Keratinocyte (primary cell): ENCODE measurements around the gene DVL1. TPM values are rescaled to one million over a fixed set of nuclear protein-coding genes. Genes with fewer than 3 reads are reported as not detected.

Source experiments
- DNase-seq: peaks from one replicate; pipeline ENCODE4 v3.0.0-alpha.2; 2011; ENCODE audit warnings: low read depth, missing footprints, low spot score
- FAIRE-seq: peaks from 2 replicates; lab custom pipeline; 2011; peaks lifted over from hg19 to GRCh38; lab: Jason Lieb, UNC
- H2AFZ ChIP-seq: 2 replicates; pipeline ENCODE4 v1.6.0; 2012; ENCODE audit warnings: low read length, control low read depth, inconsistent platforms; ENCODE audit not compliant: control insufficient read depth
- H3K27ac ChIP-seq: 2 replicates; pipeline ENCODE4 v1.5.1; 2011; ENCODE audit warnings: low read length; ENCODE audit not compliant: control insufficient read depth, insufficient read depth
- H3K27me3 ChIP-seq: 3 replicates; pipeline ENCODE4 v1.6.0; 2011; ENCODE audit warnings: low read length; ENCODE audit not compliant: control insufficient read depth, insufficient read depth; ENCODE audit errors: extremely low read depth
- H3K36me3 ChIP-seq, 2 experiments: 2 replicates in 1 of 2; 3 replicates in 1 of 2; pipeline ENCODE4 v1.5.1; 2011; ENCODE audit warnings: low read length in 2 of 2, mild to moderate bottlenecking in 1 of 2; ENCODE audit not compliant: control insufficient read depth in 2 of 2, insufficient read depth in 2 of 2; ENCODE audit errors: extremely low read depth in 1 of 2
- H3K4me1 ChIP-seq: 3 replicates; pipeline ENCODE4 v1.5.1; 2011; ENCODE audit warnings: low read length; ENCODE audit not compliant: control insufficient read depth, insufficient read depth; ENCODE audit errors: extremely low read depth
- H3K4me2 ChIP-seq: 3 replicates; pipeline ENCODE4 v1.6.0; 2011; ENCODE audit warnings: low read depth, low read length; ENCODE audit not compliant: control insufficient read depth, insufficient read depth; ENCODE audit errors: extremely low read depth
- H3K4me3 ChIP-seq, 3 experiments: fragments of 200-600 bp in 1 of 3; sonication (generic) in 1 of 3; 2 replicates in 2 of 3; 3 replicates in 1 of 3; pipeline ENCODE4 v1.5.1; 2011 to 2016; ENCODE audit warnings: low read length in 3 of 3, mild to moderate bottlenecking in 3 of 3, control low read depth in 2 of 3, inconsistent platforms in 1 of 3, low read depth in 1 of 3, mixed read lengths in 1 of 3, mixed run types in 1 of 3, moderate library complexity in 1 of 3; ENCODE audit not compliant: control insufficient read depth in 2 of 3, insufficient read depth in 2 of 3; ENCODE audit errors: extremely low read depth in 1 of 3
- H3K79me2 ChIP-seq: 2 replicates; pipeline ENCODE4 v1.6.0; 2012; ENCODE audit warnings: low read length; ENCODE audit not compliant: control insufficient read depth, insufficient read depth
- H3K9ac ChIP-seq: 3 replicates; pipeline ENCODE4 v1.6.0; 2011; ENCODE audit warnings: low read length; ENCODE audit not compliant: control insufficient read depth, insufficient read depth; ENCODE audit errors: extremely low read depth
- H3K9me1 ChIP-seq: 3 replicates; pipeline ENCODE4 v1.6.0; 2011; ENCODE audit warnings: low read length; ENCODE audit not compliant: control insufficient read depth, insufficient read depth; ENCODE audit errors: extremely low read depth
- H3K9me3 ChIP-seq: 2 replicates; pipeline ENCODE4 v1.5.1; 2012; ENCODE audit warnings: low read depth, low read length; ENCODE audit not compliant: control insufficient read depth
- H4K20me1 ChIP-seq: 3 replicates; pipeline ENCODE4 v1.6.0; 2011; ENCODE audit warnings: low read length; ENCODE audit not compliant: control insufficient read depth, insufficient read depth; ENCODE audit errors: extremely low read depth
- CTCF ChIP-seq, 3 experiments: IDR thresholded peaks in 1 of 3; conservative IDR thresholded peaks in 1 of 3; optimal IDR thresholded peaks in 1 of 3; 2 replicates in 2 of 3; 3 replicates in 1 of 3; pipeline versions ENCODE3 to v1.5.1; 2011; ENCODE audit warnings: low read length in 3 of 3, mild to moderate bottlenecking in 3 of 3, moderate library complexity in 2 of 3, control low read depth in 1 of 3, inconsistent platforms in 1 of 3; ENCODE audit not compliant: insufficient read depth in 2 of 3; ENCODE audit errors: extremely low read depth in 1 of 3
- EZH2 ChIP-seq: IDR thresholded peaks from one replicate; pipeline ENCODE4 v1.6.1; 2012; ENCODE audit warnings: inconsistent platforms, mild to moderate bottlenecking, low read length, moderate library complexity
- dilution Hi-C: fragments of 300-500 bp; cut with MboI; formaldehyde crosslinking; loops from one replicate; pipeline ENCODE4 v1.7.0; 2020; ENCODE audit warnings: low sequenced_read_pairs; ENCODE audit not compliant: extremely low pct_ligation_motif_present
- polyA plus RNA-seq, 5 experiments: library from polyadenylated mRNA; depleted of rRNA in 3 of 5; stranded (reverse) in 3 of 5; stranded (forward) in 1 of 5; unstranded in 1 of 5; fragments of >200 nt; gene quantifications; 1 replicate in 1 of 5; 2 replicates in 3 of 5; 3 replicates in 1 of 5; pipeline versions ENCODE4 v1.2.1 to v1.2.3, GENCODE V29; 2011 to 2012; ENCODE audit warnings: missing spikeins in 2 of 5, low read depth in 1 of 5, low replicate concordance in 1 of 5

The DVL1 gene
- polyA plus RNA-seq, 1 donor (not counting 4 experiments of a cell fraction or from before 2014, with no cell fraction given): 31.6 TPM

DNA sequence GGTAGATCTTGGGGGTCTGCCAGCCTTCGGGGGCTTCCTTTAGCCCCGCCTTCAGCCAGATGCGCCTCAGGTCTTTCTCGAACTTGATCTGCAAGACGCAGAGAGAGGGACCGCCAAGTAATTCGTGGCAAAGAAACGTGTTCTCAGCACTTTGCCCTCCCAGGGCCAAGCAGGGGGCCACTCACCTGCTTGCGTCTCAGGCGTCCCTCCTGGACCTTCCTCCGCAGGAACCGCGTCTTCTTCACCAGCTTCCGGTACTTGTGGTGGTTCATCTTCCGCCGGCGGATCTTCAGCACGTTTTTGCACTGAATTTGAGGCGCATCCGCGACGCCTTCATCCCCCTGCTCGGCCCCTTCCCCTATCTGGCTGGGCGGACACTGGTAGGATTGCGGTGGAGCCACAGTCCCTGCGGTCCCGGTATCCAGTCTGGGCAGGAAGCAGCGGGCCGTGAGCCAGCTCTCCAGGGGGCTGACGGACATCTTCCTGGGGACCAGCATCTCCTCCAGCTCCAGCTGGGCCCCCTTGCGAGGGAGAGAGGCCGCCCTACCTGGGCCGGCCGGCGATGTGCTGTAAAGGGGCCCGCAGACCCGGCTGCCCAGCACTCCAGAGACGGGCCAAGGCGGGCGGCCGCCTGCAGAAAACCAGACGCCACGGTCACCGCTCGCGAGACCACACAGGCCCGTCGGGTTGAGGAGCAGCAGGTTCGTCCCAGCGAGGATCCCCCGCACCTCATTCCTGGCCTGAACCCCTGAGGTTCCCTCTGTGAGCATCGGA is 24.8 kb upstream of the DVL1 start:
- no peaks in the 10 kb centered on the region for H3K27me3 ChIP-seq
- peaks cover 12% of the 10 kb centered on the region for H3K4me1 ChIP-seq
- H3K36me3 ChIP-seq: peaks cover 3 to 8% of the 10 kb centered on the region in 2 experiments
- dilution Hi-C loops: no loop called here
- H4K20me1 ChIP-seq: no peaks in the 10 kb centered on the region
- peak overlapping the region; percentile 94 for H3K9ac ChIP-seq
- peak overlapping the region; percentile 97 for H3K4me2 ChIP-seq
- no peaks in the 10 kb centered on the region for H3K9me1 ChIP-seq
- no peak for FAIRE-seq
- peak overlapping the region; percentile 27 for H2AFZ ChIP-seq
- peak overlapping the region; percentile 76 for H3K27ac ChIP-seq
- H3K9me3 ChIP-seq: no peaks in the 10 kb centered on the region
- H3K79me2 ChIP-seq: peaks cover 30% of the 10 kb centered on the region
- H3K4me3 ChIP-seq: peak overlapping the region; percentile 89 to 97 (median 89)
- no peak for DNase-seq
- no peak for TF ChIP-seq CTCF (optimal IDR thresholded peaks at IDR 0.05 in 1 of 3, IDR thresholded peaks at IDR 0.05 in 1 of 3, conservative IDR thresholded peaks at IDR 0.05 in 1 of 3; ENCODE audit: extremely low read depth in 1 of 3, insufficient read depth in 2 of 3, low read length in 3 of 3)
- no peak for TF ChIP-seq EZH2

GRCh38 chr1:1373051-1373814 is 24.0 kb upstream of the DVL1 start:
- Histone ChIP-seq H3K36me3 (peaks cover 3 to 8% of the 10 kb centered on the region in 2 experiments), H3K27me3 (no peaks in the 10 kb centered on the region), H3K4me2 (peak overlapping the region; percentile 97), H2AFZ (no peak overlapping the region), H4K20me1 (no peaks in the 10 kb centered on the region), H3K27ac (no peak overlapping the region), H3K4me1 (peaks cover 12% of the 10 kb centered on the region), H3K4me3 (peak overlapping the region in 2 of 3 experiments; percentile 89), H3K9me3 (no peaks in the 10 kb centered on the region), H3K9me1 (no peaks in the 10 kb centered on the region), H3K79me2 (peaks cover 30% of the 10 kb centered on the region), H3K9ac (peak overlapping the region; percentile 9)
- dilution Hi-C loops: no loop called here
- TF ChIP-seq CTCF (optimal IDR thresholded peaks at IDR 0.05 in 1 of 3, IDR thresholded peaks at IDR 0.05 in 1 of 3, conservative IDR thresholded peaks at IDR 0.05 in 1 of 3; ENCODE audit: extremely low read depth in 1 of 3, insufficient read depth in 2 of 3, low read length in 3 of 3): no peak
- no peak for TF ChIP-seq EZH2
- FAIRE-seq (no peak), DNase-seq (no peak)
